Mesenteric fat pad (tissue), 1 donor: ENCODE results near the gene SSBP2. TPM values are rescaled to one million over a fixed set of nuclear protein-coding genes. Genes with fewer than 3 reads are reported as not detected.
"Not testable (repeated sequence)": the region's sequence is repeated elsewhere in the genome, so short reads cannot be mapped to it uniquely, and the experiment has no call there.

Source experiments
- DNase-seq: peaks from one replicate; pipeline ENCODE4 v3.0.0-alpha.2; 2020; ENCODE audit warnings: low spot score
- total RNA-seq: library from RNA; stranded (reverse); fragmentation: NEBNext Ultra II Directional; extraction: Animal tissue kit (Norgen Biotek cat#: 25700); gene quantifications from one replicate; pipeline ENCODE4 v1.2.1, GENCODE V29; 2021
- donor health status: DM: yes; HTN: yes; CAD: no.

SSBP2 gene
- total RNA-seq, 1 donor from 2014 or later, result 29.0 TPM

GRCh38 chr5:81740758-81741157 lies 10.1 kb downstream of the SSBP2 start:
- DNase-seq, result no peak

GRCh38 chr5:81739291-81739690 lies 11.6 kb downstream of the SSBP2 start:
- no peak for DNase-seq

- no peak for DNase-seq
Measured at GRCh38 chr5:81729276-81729675, 21.6 kb downstream of the SSBP2 start.

DNA sequence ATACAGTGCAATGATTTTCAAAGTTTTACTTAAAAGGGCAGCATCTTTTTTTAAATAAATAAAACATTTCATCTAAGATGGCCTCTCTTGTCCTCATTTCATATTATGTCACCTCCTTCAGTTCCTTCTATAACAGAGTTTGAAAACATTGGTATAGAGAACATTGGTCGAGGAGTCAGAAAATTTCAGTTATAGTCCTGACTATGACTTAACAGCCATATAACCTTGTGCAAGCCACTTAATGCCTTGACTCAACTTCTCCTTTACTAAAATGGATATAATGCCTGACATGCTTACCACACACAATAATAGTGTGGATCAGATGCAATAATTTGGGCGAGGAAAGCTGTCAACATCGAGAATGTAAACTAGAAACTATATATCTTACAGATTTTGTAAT lies 22.6 kb downstream of the SSBP2 start:
- DNase-seq, result no peak

GRCh38 chr5:81726297-81726696 lies 24.6 kb downstream of the SSBP2 start:
- DNase-seq, result no peak

DNA sequence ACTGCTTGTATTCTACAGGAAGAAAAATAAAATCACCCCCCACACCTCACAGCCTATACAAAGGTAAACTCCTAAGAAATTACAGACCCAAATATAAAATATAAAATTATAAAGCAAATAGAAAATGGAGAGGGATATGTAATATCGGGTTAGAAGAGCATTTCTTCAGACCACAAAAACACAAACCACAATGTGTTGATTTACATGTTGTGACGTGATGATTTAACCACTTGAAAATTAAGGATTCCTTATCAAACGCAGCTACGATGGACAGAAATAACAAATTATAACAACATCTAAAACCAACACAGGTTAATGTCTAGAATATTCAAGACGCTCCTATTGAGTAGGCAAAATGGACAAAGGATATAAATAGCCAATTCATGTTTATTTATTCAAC lies 26.3 kb downstream of the SSBP2 start:
- DNase-seq, result no peak

GRCh38 chr5:81724108-81724507 lies 26.8 kb downstream of the SSBP2 start:
- no peak for DNase-seq

- DNase-seq, result no peak
Measured at GRCh38 chr5:81721049-81721448, 29.8 kb downstream of the SSBP2 start.

DNA sequence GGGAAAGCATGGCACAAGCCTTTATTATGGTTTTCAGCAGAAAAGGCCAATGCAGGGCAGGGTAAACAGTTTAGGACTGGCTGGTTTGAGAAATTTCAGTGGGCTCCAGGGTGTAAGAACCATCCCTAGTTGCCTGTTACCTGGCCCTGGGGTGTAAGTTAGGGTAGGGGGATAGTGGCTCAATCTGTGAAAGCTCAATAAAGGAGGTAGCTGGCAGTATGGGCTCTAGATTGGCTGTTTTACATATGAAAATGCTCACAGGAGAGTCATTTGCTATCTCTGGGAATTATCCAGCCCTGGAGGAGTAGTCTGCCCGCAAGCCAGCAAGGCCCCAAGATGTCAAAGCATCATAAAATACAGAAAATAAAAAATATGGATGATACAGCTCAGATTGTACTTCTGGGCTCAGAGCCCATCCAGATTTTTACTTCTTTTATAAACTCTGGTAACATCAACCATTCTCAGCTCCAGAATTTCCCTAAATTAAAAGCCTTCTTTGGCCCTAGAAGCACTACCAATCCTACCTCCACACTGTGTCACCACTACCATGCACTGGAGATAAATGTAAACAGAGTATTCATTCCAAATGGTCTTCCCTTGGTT lies 31.1 kb downstream of the SSBP2 start:
- DNase-seq, result no peak

GRCh38 chr5:81718300-81718699 lies 32.6 kb downstream of the SSBP2 start:
- DNase-seq, result no peak

DNA sequence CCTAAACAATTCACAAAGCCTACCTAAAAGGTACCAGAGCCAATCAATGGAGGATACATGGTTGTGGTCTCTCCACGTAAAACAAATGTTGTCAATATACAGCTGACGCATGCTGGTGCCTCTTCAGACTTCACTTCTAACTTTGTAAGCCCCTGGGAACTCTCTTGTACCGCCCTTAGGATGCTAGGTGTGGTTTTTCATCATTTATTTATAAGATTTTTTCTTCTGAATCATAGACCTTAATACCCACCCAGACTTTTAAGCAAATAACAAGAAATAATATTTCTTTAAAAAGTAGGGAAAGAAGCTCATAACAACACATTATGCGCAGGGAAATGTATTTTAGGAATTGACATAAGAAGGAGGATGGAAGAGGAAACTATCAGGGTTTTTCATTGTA lies 33.0 kb downstream of the SSBP2 start:
- DNase-seq, result no peak

DNA sequence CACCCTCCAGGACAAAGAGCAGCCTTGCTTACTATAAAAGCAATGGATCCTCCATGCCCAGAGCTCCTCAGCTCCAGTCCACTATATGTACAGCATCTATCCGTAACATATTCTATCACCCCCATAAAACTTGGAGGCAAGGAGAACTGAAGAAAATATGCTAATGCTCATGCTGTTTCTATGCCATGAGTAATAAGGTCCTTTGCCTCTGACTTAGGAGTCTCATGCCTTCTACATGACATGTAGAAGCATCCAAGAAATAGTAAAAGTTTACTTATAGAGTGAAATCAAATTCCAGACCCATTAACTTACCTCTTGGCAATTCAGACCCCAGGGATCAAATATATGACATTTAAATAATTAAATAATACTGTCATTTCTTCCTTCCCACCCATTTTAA lies 33.7 kb downstream of the SSBP2 start:
- DNase-seq, result no peak

GRCh38 chr5:81714076-81714475 lies 36.8 kb downstream of the SSBP2 start:
- DNase-seq, result not testable (repeated sequence)

GRCh38 chr5:81708889-81709288 lies 42.0 kb downstream of the SSBP2 start:
- no peak for DNase-seq

GRCh38 chr5:81703840-81704239 lies 47.1 kb downstream of the SSBP2 start:
- DNase-seq, result no peak

DNA sequence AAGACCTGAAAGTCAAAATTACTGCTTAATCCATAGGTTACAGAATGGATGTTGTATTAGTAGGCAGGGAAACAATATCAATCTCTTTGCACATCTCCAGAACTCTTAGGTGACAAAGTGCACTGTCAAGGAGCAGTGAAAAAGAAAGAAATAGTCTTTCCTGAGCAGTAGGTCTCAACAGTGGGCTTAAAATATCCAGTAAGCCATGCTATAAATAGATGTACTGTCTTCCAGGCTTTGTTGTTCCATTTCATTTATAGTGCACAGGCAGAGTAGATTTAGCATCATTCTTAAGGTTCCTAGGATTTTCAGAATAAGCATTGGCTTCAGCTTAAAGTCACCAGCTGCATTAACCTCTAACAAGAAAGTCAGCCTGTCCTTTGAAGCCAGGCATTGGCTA lies 50.7 kb downstream of the SSBP2 start:
- no peak for DNase-seq

DNA sequence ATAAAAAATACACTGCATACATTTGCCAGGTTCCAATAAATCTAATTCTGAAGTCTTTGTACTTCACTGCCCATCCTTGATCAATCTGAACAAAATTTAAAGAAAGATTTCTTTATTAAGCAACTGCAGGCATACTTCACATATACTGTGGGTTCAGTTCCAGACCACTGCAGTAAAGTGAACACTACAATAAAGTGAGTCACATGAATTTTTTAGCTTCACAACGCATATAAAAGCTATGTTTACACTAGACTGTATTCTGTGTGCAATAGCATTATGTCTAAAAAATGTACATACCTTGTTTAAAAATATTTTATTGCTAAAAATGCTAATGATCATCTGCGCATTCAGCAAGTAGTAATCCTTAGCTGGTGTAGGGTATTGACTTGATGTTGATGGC lies 52.1 kb downstream of the SSBP2 start:
- DNase-seq, result no peak

- DNase-seq, result no peak
Measured at GRCh38 chr5:81696418-81697397, 54.2 kb downstream of the SSBP2 start.

DNA sequence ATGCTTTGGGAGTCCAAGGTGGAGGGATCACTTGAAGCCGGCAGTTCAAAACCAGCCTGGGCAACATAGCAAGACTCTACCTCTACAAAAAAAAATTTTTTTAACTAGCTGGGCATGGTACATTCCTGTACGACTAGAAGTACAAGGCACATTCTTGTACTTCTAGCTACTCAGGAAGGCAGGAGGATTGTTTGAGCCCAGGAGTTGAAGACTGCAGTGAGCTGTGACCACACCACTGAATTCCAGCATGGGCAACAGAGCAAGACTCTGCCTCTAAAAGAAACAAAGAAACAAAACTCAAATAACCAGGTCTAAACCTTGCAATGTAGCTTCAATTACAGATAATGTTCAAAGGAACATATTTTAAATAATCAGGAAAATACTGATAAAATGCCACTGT lies 56.2 kb downstream of the SSBP2 start:
- DNase-seq, result no peak

DNA sequence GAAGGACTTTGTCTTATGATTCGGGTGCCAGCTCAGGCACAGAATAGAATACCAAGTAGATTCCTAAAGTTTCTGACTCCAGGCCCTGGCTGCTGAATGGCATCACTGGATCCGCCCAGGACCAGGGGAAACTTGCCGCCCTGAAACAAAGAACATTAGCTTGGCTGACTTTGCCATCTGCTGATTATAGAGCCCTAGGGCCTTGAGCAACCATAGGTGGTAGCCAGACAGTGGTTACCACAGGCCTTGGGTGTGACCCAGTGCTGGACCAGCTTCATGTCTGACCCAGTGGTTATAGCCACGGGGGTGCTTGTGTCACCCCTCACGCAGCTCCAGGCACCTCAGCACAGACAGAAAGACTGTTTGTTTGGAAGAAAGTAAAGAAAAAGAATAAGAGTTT lies 62.7 kb downstream of the SSBP2 start:
- DNase-seq, result no peak

DNA sequence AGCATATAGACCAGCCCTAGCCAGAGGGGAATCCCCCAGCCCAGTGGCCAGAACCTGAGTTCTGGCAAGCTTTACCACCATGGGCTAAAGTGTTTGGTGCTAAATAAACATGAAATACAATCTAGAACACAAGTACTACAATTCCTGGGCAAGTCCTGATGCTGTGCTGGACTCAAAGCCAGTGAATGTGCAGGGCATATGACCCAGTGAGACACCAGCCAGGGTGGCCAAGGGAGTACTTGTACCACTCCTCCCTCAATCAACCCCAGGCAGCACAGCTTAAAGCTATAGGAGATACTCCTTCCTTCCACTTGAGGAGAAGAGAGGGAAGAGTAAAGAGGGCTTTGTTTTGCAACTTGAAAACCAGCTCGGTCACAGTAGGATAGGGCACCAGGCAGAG lies 63.6 kb downstream of the SSBP2 start:
- no peak for DNase-seq

DNA sequence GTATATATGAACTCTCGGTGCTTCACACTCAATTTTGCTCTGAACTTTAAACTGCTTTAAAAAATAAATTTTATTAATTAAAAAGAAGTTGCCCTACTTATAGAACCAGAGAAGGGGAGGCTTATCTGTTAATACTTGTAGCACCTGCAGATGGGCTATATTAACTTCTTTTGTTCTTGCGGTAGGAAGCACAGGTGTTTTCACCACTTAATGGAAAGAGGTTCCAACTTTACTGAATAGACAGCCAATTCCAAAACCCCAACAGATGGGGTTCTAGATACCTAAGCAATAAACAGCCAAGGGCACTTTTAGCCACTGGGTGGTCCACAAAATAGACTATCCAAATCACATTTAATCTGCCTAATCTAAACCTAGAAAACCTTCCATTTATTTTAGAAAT lies 65.4 kb downstream of the SSBP2 start:
- no peak for DNase-seq

DNA sequence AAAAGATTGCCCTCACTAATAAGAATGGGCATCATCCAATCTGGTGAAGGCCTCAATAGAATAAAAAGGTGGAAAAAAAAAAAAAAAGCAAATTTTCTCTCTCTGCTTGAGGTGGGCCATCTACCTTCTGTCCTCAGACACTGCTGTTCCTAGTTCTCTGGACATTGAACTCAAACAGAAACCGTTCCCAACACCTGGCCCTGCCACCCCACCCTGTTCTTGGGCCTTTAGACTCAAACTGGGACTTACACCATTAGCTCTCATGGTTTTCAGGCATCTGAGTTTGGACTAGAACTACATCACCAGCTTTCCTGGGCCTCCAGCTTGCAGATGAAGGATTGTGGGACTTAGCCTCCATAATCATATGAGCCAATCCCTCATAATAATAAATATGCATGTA lies 71.0 kb downstream of the SSBP2 start:
- DNase-seq, result no peak
